ENCODE measurements around the gene SAMD1.
"Not testable (repeated sequence)": the region's sequence is repeated elsewhere in the genome, so short reads cannot be mapped to it uniquely, and the experiment has no call there.

The SAMD1 gene

DNA sequence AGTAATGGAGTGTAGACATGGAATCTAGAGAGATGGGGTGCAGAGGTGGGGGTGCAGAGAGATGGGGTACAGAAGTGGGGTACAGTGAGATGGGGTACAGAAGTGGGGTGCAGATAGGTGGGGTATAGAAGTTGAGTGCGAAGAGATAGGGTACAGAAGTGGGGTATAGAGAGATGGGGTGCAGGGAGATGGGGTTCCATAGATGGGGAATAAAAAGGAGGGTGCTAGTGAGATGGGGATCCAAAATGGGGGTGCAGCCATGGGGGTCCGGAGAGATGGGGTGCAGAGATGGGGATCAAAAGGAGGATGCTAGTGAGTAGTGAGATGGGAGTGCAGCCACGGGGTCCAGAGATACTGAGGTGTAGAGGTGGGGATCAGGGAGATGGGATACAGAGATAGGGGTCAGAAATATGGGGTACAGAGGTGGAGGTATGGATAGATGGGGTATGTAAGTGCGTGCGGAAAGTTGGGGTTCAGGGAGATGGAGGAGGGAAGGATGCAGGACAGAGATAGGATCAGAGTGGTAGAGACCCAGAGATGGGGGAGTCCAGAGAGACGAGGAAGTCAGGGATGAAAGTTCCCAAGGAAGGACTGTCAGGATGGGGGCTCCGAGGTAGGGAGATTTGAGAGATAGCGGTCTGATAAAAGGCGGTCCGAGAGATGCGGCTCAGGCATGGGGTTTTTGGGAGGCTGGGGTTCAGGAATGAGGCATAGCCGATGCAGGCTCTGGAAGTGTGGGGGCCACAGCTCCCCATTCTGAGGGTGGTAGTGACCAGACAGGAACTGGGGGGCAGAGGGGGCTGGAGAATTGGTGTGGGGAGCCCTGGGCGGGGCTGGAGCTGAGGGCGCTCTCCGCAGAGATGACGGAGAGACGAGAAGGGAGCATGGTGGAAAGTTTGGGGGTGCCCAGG is 32.1 kb downstream of the SAMD1 start:
- no peak for DNase-seq

DNA sequence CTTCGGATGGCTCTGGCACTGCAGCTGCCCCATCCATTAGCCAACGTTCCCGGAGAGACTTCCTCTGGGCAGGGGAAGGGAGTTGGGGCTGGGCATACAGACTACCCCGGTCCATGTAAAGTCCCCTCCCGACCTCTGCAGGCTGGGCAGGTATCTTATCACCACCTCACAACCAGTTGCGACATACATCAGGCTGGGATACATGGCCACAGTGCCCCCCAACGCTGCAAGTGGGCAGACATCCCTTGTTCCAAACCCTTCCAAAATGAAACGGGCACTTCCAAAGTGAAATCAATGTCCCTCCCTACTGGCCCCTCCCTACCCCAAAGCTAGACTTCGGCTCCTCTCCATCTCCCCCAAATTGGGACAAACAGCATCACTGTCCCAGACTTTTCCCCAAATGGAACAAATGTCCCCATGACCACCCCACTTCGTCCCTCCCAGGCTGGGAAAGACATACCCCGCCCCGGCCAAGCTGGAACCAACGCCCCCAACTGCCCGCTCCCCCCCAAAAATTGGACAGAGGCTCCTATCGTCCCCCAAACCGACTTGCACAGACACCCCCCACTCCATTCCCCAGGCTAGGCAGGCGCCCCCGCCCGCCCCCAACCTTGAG is 33.7 kb downstream of the SAMD1 start:
- no peak for DNase-seq

DNA sequence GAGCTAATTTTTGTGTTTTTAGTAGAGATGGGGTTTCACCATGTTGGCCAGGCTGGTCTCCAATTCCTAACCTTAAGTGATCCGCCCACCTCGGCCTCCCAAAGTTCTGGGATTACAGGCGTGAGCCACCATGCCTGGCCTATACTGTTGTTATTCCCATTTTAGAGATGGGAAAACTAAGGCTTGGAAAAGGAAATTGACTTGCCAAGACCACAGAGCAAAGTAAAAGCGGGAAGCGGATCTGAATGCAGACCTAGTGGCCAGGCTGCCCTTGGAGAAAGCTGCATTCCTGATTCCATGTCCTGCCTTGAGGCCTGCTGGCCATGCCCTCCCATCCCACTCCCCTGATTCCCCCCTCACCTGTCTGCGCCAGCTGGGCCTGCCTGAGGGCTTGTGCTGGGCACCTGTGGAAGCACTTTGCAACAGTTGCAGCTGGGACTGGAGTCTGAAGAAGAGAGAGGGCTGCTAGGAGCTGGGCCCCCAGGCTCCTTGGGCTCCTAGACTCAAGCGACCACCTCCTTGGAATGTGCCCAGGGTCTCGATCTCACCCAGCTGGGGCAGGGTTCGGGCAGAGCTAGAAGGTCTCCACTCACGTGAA is 34.4 kb downstream of the SAMD1 start:
- DNase-seq = no peak

DNA sequence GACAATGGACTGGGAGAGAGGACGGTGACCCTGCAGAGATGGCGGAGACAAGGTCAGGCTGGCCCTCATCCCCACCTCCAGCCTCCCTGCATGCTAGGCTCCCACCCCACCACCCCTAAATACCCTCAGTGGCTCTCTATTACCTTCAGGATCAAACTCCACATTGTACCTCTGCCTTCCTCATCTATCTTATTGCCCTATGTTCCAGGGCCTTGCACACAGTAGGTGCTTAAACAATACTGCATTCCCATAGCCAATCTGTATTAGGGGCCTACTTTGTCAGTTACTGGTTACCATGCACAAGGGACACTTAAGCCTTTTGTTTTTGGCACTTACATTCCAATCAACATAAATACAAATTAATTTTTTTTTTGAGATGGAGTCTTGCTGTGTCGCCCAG is 35.2 kb downstream of the SAMD1 start:
- DNase-seq = no peak

DNA sequence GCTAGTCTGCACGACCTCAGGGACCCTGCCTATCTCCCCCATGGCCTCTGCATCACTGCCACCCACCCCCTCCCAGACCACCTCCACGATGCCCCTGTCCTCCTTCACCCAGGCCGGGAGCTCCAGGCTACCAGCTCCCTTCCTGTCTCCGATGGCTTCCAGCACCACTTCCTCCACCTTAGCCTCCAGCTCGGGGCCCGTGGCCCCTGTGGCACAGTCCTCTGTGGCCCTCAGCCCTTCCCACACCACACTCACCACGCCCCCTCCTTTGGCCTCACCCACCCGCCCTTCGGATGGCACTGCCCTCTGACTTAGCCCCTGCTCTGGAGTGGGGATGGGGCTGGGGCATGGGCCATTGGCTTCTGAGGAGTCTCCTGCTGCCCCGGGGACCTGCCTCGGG is 35.8 kb downstream of the SAMD1 start:
- no peak for DNase-seq

DNA sequence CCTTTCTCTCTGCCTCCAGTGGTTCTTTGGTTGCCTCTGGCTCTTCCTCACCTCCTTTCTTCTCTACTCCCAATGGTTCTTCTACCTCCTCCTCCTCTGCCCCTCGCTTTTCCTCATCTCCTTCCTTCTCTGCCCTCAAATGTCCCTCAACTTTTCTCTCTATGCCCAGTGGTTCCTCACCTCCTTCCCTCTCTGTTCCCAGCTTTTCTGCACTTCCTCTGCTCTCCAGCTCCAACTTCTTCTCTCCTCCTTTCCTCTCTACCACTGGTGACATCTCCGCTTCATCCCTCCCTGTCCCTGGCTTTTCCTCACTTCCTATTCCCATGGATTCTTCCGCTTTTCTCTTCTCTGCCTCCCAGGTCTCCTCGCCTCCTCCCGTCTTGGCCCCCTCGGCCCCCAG is 36.5 kb downstream of the SAMD1 start:
- DNase-seq = no peak

DNA sequence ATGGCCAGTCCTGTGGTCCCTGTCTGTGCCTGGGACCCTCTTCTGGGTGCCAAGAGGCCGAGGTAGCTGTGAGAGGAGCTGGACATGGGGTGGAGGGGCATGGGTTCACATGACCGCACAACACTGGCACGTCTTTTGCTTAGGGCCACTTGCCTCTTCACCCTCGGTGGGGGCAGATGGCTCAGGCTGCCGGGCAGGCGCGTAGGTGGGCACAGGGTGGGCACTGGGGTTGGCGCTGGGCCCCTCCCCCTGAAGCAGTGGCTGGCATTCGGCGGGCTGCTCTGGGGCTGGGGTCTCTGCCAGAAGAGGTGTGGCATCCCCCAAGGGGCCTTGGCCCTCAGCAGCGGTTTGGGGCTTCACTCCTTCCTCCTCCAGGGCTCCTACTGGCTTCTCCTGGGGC is 37.1 kb downstream of the SAMD1 start:
- DNase-seq = no peak

DNA sequence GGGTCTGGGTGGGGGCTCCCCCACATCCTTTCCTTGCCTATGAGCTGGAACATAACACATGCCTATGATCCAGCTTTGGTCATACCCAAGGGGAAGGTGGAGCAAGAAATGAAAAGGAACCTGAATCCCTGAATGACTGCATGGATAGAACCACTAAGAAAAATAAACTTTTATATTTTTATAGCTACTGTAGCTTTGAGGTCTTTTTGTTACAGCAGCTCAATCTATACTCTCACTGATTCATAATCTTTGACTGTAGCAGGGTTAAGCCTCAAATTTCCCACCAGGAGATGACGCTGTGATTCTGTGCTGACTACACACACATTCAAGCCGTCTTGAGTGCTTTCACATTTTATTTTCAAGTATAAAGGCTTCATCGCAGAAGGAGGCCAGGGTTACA is 37.5 kb downstream of the SAMD1 start:
- no peak for DNase-seq

DNA sequence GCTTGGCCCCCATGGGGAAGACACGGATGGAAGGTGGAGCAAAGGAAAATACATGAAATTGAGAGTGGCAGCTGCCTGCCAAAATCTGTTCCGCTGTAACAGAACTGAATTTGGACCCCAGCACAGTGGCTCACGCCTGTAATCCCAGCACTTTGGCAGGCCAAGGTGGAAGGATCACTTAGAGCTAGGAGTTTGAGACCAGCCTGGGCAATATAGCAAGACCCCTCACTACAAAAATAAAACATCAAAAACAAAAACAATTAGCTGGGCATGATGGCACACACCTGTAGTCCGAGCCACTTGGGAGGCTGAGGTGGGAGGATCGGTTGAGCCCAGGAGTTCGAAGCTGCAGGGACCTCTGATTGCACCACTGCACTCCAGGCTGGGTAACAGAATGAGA is 38.1 kb downstream of the SAMD1 start:
- DNase-seq = no peak

DNA sequence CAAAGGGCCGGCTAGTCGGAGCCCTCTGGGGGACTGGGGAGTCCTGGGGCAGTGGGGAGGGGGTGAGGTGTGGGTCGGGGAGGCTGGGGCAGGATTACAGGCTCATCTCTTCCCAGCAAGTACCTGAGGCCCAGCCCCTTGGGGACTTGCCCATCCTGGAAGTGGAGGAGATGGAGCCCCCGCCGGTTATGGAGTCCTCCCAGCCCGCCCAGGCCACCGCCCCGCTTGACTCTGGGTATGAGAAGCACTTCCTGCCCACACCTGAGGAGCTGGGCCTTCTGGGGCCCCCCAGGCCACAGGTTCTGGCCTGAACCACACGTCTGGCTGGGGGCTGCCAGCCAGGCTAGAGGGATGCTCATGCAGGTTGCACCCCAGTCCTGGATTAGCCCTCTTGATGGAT is 38.6 kb downstream of the SAMD1 start:
- DNase-seq = no peak

DNA sequence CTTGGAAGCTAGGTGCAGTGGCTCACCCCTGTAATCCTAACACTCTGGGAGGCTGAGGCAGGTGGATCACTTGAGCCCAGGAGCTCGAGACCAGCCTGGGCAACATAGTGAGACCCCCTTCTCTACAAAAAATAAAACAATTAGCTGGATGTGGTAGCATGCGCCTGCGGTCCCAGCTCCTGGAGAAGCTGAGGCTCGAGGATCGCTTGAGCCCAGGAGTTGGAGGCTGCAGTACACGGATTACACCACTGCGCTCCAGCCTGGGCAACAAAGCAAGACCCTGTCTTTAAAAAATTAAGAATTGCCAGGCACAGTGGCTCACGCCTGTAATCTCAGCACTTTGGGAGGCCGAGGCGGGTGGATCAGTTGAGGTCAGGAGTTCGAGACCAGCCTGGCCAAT is 39.6 kb downstream of the SAMD1 start:
- not testable (repeated sequence) for DNase-seq

DNA sequence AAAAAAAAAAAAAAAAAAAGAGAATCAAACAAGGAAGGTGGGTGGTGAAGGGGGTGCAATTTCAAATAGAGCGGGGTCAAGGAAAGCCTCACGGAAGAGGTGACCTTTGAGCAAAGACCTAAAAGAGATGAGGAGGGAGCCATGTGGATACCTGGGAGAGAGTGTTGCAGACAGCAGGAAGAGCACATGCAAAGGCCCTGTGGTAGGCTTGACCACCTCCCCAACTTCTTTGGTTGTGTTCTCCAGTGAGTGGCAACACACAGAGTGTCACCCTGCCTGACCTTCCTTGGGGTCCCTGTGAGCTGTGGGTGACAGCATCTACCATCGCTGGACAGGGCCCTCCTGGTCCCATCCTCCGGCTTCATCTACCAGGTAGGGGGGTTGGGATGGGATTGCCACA is 40.0 kb downstream of the SAMD1 start:
- DNase-seq = no peak

DNA sequence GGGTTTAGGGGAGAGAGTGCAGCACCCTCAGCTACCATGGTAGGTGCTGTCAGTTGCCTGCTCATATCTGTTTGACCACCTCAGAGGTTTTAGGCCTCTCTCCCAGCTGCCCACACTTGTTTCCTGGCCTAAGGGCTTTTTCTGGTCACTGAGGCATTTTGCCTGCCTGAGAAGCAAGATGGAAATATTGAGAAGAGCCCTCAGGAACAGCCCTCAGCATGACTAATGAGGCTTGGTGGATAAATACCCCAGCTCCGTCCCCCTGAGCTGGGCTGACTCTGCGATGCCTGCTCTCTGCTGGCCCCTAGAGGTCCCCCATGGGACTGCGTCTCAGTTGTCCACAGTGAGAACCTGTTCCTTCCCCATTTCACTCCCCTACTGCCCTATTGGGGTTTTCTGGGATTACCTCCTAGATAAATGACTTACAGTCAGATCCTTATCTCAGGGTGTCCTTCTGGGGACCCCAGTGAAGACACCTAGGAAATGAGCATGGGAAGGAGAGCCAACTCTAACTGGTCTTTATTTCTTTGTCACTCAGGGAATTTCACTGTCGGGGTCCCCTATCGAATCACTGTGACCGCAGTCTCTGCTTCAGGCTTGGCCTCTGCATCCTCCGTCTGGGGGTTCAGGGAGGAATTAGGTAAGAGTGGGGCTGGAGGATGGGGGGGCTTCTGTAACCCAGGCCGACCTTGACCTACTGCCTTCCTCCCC is 42.0 kb downstream of the SAMD1 start:
- peak; percentile 78 for DNase-seq

DNA sequence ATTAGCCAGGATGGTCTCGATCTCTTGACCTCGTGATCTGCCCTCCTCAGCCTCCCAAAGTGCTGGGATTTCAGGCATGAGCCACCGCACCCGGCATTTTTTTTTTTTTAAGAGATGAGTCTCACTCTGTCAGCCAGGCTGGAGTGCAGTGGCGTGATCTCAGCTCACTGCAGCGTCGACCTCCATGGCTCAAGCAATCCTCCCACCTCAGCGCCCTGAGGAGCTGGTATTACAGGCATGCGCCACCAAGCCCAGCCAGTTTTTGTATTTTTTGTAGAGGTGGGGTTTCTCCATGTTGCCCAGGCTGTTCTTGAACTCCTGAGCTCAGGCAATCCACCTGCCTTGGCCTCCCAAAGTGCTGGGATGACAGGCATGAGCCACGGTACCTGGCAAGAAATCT is 42.7 kb downstream of the SAMD1 start:
- DNase-seq = not testable (repeated sequence)

DNA sequence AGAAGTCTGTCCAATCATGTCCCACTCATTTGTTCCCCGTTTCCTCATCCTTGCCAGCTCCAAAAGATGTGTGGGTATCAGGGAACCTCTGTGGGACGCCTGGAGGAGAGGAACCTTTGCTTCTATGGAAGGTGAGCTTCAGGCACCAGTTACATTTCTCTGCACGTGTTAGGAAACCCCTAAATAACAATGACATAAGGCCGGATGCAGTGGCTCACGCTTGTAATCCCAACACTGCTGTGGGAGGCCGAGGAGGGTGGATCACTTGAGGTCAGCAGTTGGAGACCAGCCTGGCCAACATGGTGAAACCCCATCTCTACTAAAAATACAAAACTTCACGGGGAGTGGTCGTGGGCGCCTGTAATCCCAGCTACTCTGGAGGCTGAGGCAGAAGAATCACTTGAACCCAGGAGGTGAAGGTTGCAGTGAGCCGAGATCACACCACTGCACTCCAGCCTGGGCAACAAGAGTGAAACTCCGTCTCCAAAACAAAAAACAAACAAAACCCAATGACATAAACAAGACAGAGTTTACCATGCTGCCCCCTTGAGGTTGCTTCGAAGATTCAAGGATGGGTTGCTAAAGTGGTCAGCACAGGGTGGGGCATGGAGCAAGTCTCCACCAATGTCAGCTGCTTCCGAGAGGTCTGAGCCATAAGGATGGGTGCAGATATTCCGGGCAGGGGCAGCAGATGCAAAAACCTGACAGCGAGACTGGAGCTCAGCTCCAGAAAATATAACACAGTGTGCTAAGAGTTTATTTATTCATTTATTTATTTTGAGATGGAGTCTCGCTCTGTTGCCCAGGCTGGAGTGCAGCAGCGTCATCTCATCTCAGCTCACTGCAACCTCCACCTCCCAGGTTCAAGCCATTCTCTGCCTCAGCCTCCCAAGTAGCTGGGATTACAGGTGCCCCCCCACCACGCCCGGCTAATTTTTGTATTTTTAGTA is 47.6 kb downstream of the SAMD1 start:
- not testable (repeated sequence) for DNase-seq

DNA sequence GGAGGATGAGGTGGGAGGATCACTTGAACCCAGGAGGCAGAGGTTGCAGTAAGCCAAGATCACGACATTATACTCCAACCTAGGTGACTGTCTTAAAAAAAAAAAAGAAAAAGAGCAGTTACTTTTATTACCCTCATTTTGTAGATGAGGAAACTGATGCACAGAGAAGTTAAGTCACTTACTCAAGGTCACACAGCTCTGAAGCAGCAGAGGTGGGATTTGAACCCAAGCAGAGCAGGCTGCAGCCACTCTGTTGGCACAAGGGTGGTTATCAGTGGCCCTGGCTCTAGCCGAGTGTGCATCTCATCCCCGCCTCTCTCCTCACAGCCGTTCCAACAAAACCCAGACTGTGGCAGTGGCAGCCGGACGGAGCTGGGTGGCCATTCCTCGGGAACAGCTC is 51.4 kb downstream of the SAMD1 start:
- DNase-seq = no peak

Measured in activated naive CD4-positive, alpha-beta T cell treated with anti-CD3 and anti-CD28 coated beads, Interleukin-2, amount 50 U/mL, for 16 hours (primary cell).